Right ventricle myocardium superior (tissue), 1 donor: ENCODE data around the gene DGCR6L. TPM values are rescaled to one million over a fixed set of nuclear protein-coding genes. Genes with fewer than 3 reads are reported as not detected.
A peak's percentile ranks its signal among the peaks of the same experiment; 100 is the strongest.
"Not testable (repeated sequence)": the region's sequence is repeated elsewhere in the genome, so short reads cannot be mapped to it uniquely, and the experiment has no call there.

ENCODE experiments used
- ATAC-seq: fragments of 200-7000 bp; cut with Tn5 transposase; one replicate; pipeline ENCODE4 v1.9.1; 2020; ENCODE audit warnings: mild to moderate bottlenecking; ENCODE audit not compliant: poor library complexity
- DNase-seq: peaks from one replicate; pipeline ENCODE4 v3.0.0-alpha.2; 2020
- intact Hi-C: fragments of 100-400 bp; cut with DNase I; formaldehyde crosslinking; loops from one replicate; pipeline ENCODE4 v1.11.2; 2022
- total RNA-seq: library from RNA; stranded (reverse); fragmentation: NEBNext Ultra II Directional; extraction: Animal tissue kit (Norgen Biotek cat#: 25700); gene quantifications from one replicate; pipeline ENCODE4 v1.2.1, GENCODE V29; 2021
- donor health status: DM: no; HTN: yes; CAD: no; lungs with severe emphysema.

The DGCR6L gene
- total RNA-seq, 1 donor from 2014 or later = 45.1 TPM

GRCh38 chr22:20313306-20314077 lies 6.4 kb downstream of the DGCR6L start:
- intact Hi-C loops = not testable (repeated sequence)
- peak; percentile 33 for DNase-seq
- peak; percentile 24 for ATAC-seq

- intact Hi-C loops = no loop called here
- no peak for ATAC-seq
- peak; percentile 6 for DNase-seq
Observed at GRCh38 chr22:20312396-20313191, 7.3 kb downstream of the DGCR6L start.

- ATAC-seq = not testable (repeated sequence)
- peak; percentile 35 for DNase-seq
Observed at GRCh38 chr22:20311249-20312062, 8.4 kb downstream of the DGCR6L start.

GRCh38 chr22:20310773-20311172 lies 9.1 kb downstream of the DGCR6L start:
- not testable (repeated sequence) for ATAC-seq

More at GRCh38 chr22:20311249-20312062, 8.4 kb downstream of the DGCR6L start:
- intact Hi-C loops = not testable (repeated sequence)

GRCh38 chr22:20310180-20310579 lies 9.7 kb downstream of the DGCR6L start:
- DNase-seq = peak; percentile 22
- intact Hi-C loops, ATAC-seq: not testable (repeated sequence)

More at GRCh38 chr22:20310773-20311172, 9.1 kb downstream of the DGCR6L start:
- intact Hi-C loops = not testable (repeated sequence)
- peak; percentile 24 for DNase-seq

GRCh38 chr22:20308806-20309650 lies 10.8 kb downstream of the DGCR6L start:
- ATAC-seq, intact Hi-C loops: not testable (repeated sequence)
- peak; percentile 10 for DNase-seq

GRCh38 chr22:20307448-20308447 lies 12.1 kb downstream of the DGCR6L start:
- ATAC-seq, intact Hi-C loops: not testable (repeated sequence)
- peak; percentile 31 for DNase-seq

GRCh38 chr22:20306646-20307447 lies 13.0 kb downstream of the DGCR6L start:
- DNase-seq = peak; percentile 17
- intact Hi-C loops, ATAC-seq: not testable (repeated sequence)

- ATAC-seq (no peak), DNase-seq (peak; percentile 22)
- intact Hi-C loops = no loop called here
Observed at GRCh38 chr22:20305894-20306645, 13.8 kb downstream of the DGCR6L start.

GRCh38 chr22:20305230-20305893 lies 14.5 kb downstream of the DGCR6L start:
- peak; percentile 3 for DNase-seq
- intact Hi-C loops, ATAC-seq: not testable (repeated sequence)

- ATAC-seq (no peak), DNase-seq (no peak)
- intact Hi-C loops = no loop called here
Observed at GRCh38 chr22:20304646-20305045, 15.2 kb downstream of the DGCR6L start.

- DNase-seq, ATAC-seq, intact Hi-C loops: not testable (repeated sequence)
Observed at GRCh38 chr22:20303229-20303534, 16.7 kb downstream of the DGCR6L start.

GRCh38 chr22:20302438-20303228 lies 17.2 kb downstream of the DGCR6L start:
- DNase-seq (no peak), ATAC-seq (no peak)
- intact Hi-C loops = no loop called here

GRCh38 chr22:20299746-20300136 lies 20.1 kb downstream of the DGCR6L start:
- intact Hi-C loops = no loop called here
- DNase-seq = peak; percentile 55
- ATAC-seq = peak; percentile 45
